Colonic mucosa (tissue), 4 donors: ENCODE measurements around the gene ZNF579. TPM values are rescaled to one million over a fixed set of nuclear protein-coding genes. Genes with fewer than 3 reads are reported as not detected.

Source experiments
- DNase-seq: peaks from one replicate; pipeline ENCODE4 v3.0.0-alpha.2; 2020
- H3K27ac ChIP-seq: fragments of 200-600 bp; one replicate; pipeline ENCODE4 v1.8.0; 2021
- H3K27me3 ChIP-seq: fragments of 200-600 bp; one replicate; pipeline ENCODE4 v1.8.0; 2021
- H3K36me3 ChIP-seq: fragments of 200-600 bp; one replicate; pipeline ENCODE4 v1.8.0; 2021
- H3K4me1 ChIP-seq: fragments of 200-600 bp; one replicate; pipeline ENCODE4 v1.8.0; 2021; ENCODE audit warnings: mild to moderate bottlenecking
- H3K4me3 ChIP-seq: fragments of 200-600 bp; one replicate; pipeline ENCODE4 v1.8.0; 2021
- H3K9ac ChIP-seq, 2 donors: one replicate each; pipeline ENCODE4 v1.7.0; 2013; ENCODE audit warnings: control low read depth in 2 of 2, low read depth in 2 of 2, low read length in 2 of 2
- H3K9me3 ChIP-seq: fragments of 200-600 bp; one replicate; pipeline ENCODE4 v1.8.0; 2021
- CTCF ChIP-seq: fragments of 200-600 bp; IDR thresholded peaks from one replicate; pipeline ENCODE4 v1.8.0; 2022; ENCODE audit warnings: antibody characterized with exemption, mild to moderate bottlenecking
- intact Hi-C: fragments of 100-400 bp; cut with DNase I; formaldehyde crosslinking; loops from one replicate; pipeline ENCODE4 v1.14.1; 2022
- total RNA-seq, 2 donors: library from RNA; stranded (reverse); fragmentation: NEBNext Ultra II Directional in 1 of 2; extraction: Animal tissue kit (Norgen Biotek cat#: 25700) in 1 of 2; gene quantifications; one replicate each; pipeline ENCODE4 v1.2.1, GENCODE V29; 2021
- donor health status: healthy.
- donor health status: DM: no; HTN: no; CAD: no.
- donor health status: DM: no; HTN: no; CAD: no.

ZNF579 gene
- total RNA-seq, 2 donors from 2014 or later: 8.0 to 8.7 TPM

GRCh38 chr19:55543567-55543966 lies 37.1 kb downstream of the ZNF579 start:
- H3K4me1 ChIP-seq: no peaks in the 10 kb centered on the region
- DNase-seq: no peak
- H3K9me3 ChIP-seq: no peaks in the 10 kb centered on the region
- no peak overlapping the region for H3K4me3 ChIP-seq
- no peak for TF ChIP-seq CTCF
- no peaks in the 10 kb centered on the region for H3K36me3 ChIP-seq
- no peak overlapping the region for H3K9ac ChIP-seq
- no peak overlapping the region for H3K27ac ChIP-seq
- no peaks in the 10 kb centered on the region for H3K27me3 ChIP-seq
- intact Hi-C loops: no loop called here

DNA sequence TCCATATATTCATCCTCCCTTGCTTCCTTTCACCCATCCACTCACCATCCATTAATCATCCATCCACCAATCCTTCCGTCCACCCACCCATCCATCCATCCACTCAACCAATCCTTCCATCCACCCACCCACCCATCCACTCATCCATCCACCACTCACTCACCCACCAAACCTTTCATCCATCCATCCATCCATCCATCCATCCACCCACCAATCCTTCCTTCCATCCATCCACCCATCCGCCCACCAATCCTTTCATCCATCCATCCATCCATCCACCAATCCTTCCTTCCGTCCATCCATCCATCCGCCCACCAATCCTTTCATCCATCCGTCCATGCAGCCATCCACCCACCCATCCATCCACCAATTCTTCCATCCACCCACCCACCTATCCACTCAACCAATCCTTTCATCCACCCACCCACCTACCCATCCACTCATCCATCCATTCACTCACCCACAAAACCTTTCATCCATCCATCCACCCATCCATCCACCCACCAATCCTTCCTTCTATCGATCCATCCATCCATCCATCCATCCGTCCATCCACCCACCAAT lies 38.3 kb downstream of the ZNF579 start:
- H3K9ac ChIP-seq: no peak overlapping the region
- H3K36me3 ChIP-seq: no peaks in the 10 kb centered on the region
- no peaks in the 10 kb centered on the region for H3K27me3 ChIP-seq
- intact Hi-C loops: no loop called here
- TF ChIP-seq CTCF: no peak
- H3K4me3 ChIP-seq: no peak overlapping the region
- no peaks in the 10 kb centered on the region for H3K4me1 ChIP-seq
- H3K27ac ChIP-seq: no peak overlapping the region
- no peak for DNase-seq
- no peaks in the 10 kb centered on the region for H3K9me3 ChIP-seq

- H3K27me3 ChIP-seq: no peaks in the 10 kb centered on the region
- no peaks in the 10 kb centered on the region for H3K9me3 ChIP-seq
- no peak for TF ChIP-seq CTCF
- H3K36me3 ChIP-seq: no peaks in the 10 kb centered on the region
- no peak for DNase-seq
- intact Hi-C loops: no loop called here
- no peak overlapping the region for H3K9ac ChIP-seq
- no peak overlapping the region for H3K4me3 ChIP-seq
- H3K4me1 ChIP-seq: no peaks in the 10 kb centered on the region
- no peak overlapping the region for H3K27ac ChIP-seq
Measured at GRCh38 chr19:55541091-55541490, 39.6 kb downstream of the ZNF579 start.

DNA sequence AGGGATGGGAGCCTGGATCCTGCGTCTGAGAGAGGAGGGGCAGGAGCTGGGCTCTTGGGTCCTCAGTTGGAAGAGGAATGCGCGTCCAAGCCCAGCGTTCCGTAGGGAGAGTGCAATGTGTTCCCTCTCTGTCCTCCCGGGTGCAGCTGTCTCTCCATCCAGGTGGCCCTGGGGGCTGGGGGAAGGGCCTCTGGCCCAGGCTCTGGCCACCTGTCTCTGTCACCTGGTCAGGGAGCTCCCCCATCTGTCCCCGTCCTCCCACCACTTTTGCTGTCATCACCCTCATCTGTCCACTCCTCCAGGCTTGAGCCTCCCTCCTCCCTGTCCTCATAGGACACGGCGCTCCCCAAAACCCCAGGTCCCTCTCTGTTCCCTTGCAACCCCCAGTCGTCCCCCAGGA lies 40.0 kb downstream of the ZNF579 start:
- intact Hi-C loops: no loop called here
- no peak for DNase-seq
- no peak overlapping the region for H3K27ac ChIP-seq
- H3K9me3 ChIP-seq: no peaks in the 10 kb centered on the region
- H3K27me3 ChIP-seq: no peaks in the 10 kb centered on the region
- no peak overlapping the region for H3K4me3 ChIP-seq
- H3K4me1 ChIP-seq: no peaks in the 10 kb centered on the region
- H3K36me3 ChIP-seq: no peaks in the 10 kb centered on the region
- H3K9ac ChIP-seq: no peak overlapping the region
- TF ChIP-seq CTCF: no peak

DNA sequence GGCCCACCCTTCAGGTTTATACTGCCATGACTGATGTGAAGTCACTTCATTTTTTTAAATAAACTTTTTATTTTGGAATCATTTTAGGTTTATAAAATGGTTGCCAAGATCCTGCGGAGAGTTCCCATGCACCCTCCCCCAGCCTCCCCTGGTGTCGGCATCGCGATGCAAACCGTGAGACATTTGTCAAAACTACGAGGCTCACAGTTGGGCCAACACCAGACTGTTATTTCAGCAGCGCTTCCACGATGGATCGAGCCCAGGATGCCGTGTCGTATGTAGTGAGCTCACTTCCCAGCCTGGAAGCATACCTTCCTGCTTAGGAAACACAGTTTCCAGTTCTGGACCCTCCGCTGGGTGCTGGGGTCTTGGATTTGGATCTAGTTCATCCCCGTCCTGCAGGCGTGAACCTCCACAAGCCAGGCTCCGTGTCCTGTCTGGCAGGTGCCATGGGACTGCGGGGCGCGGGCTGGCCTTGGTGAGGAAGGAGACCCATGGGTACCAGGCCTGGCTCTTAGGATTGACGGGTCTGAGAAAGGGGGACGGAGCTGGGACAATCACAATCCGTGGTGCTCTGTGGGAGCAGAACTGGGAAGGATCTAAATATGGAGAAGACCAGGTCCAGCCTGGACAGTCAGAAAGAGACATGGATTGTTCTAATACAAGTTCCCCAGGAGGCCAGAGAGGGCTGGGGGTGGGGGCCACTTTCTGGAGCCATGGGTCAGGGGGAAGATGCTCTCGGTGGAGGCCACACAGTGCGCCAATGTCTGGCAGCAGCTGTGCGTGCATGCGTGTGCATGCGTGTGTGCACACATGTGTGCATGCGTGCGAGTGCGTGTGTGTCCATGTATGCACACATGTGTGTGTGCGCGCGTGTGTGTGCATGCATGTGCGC lies 41.3 kb downstream of the ZNF579 start:
- no peaks in the 10 kb centered on the region for H3K27me3 ChIP-seq
- H3K9me3 ChIP-seq: no peaks in the 10 kb centered on the region
- intact Hi-C loops: no loop called here
- no peak overlapping the region for H3K9ac ChIP-seq
- H3K4me1 ChIP-seq: no peaks in the 10 kb centered on the region
- H3K4me3 ChIP-seq: no peak overlapping the region
- no peaks in the 10 kb centered on the region for H3K36me3 ChIP-seq
- DNase-seq: no peak
- TF ChIP-seq CTCF: no peak
- no peak overlapping the region for H3K27ac ChIP-seq
